Measurements from ENCODE around the gene IVNS1ABP.
"Not testable (repeated sequence)": the region's sequence is repeated elsewhere in the genome, so short reads cannot be mapped to it uniquely, and the experiment has no call there.

DNA sequence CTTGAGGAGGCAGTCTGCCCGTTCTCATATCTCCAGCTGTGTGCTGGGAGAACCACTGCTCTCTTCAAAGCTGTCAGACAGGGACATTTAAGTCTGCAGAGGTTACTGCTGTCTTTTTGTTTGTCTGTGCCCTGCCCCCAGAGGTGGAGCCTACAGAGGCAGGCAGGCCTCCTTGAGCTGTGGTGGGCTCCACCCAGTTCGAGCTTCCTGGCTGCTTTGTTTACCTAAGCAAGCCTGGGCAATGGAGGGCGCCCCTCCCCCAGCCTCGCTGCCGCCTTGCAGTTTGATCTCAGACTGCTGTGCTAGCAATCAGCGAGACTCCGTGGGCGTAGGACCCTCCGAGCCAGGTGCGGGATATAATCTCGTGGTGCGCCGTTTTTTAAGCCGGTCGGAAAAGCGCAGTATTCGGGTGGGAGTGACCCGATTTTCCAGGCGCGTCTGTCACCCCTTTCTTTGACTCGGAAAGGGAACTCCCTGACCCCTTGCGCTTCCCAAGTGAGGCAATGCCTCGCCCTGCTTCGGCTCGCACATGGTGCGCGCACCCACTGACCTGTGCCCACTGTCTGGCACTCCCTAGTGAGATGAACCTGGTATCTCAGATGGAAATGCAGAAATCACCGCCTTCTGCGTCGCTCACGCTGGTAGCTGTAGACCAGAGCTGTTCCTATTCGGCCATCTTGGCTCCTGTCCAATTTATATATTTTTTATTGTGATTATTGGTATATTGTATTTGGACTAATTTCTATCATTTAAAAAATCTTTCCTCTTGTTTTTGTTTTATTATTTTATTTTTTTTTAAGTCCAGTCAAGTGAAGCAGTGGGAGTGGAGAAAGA, 59.7 kb downstream of the IVNS1ABP start:
- not testable (repeated sequence) for TF ChIP-seq CTCF, EP300 (IDR thresholded peaks at IDR 0.05)

All from tibial nerve (tissue), 4 donors.